ENCODE results near the gene MOB1B.

MOB1B gene

GRCh38 chr4:70914631-70915030, 12.5 kb downstream of the MOB1B start:
- no peaks in the 10 kb centered on the region for H3K9me3 ChIP-seq (ENCODE audit: insufficient read depth, low read length)
- no peak overlapping the region for H3K4me3 ChIP-seq (ENCODE audit: insufficient read length, low read depth)
- TF ChIP-seq SUZ12 (IDR thresholded peaks at IDR 0.05; ENCODE audit: extremely low read depth, insufficient read depth, insufficient read length): no peak
- no peak for TF ChIP-seq YY1 (IDR thresholded peaks at IDR 0.05; ENCODE audit: insufficient read depth, insufficient read length)
- TF ChIP-seq ZNF274 (IDR thresholded peaks at IDR 0.05; ENCODE audit: low read depth, low read length): no peak
- no peaks in the 10 kb centered on the region for H3K27me3 ChIP-seq (ENCODE audit: insufficient read depth, insufficient read length)
- H3K4me1 ChIP-seq (ENCODE audit: insufficient read depth, insufficient read length): no peaks in the 10 kb centered on the region
- no peak for DNase-seq (ENCODE audit: low read depth, low spot score)
- H3K9ac ChIP-seq (ENCODE audit: insufficient read length, low read depth): no peak overlapping the region
- no peaks in the 10 kb centered on the region for H3K36me3 ChIP-seq (ENCODE audit: insufficient read depth, insufficient read length, low read length)

- no peaks in the 10 kb centered on the region for H3K27me3 ChIP-seq (ENCODE audit: insufficient read depth, insufficient read length)
- H3K4me3 ChIP-seq (ENCODE audit: insufficient read length, low read depth): no peak overlapping the region
- no peaks in the 10 kb centered on the region for H3K36me3 ChIP-seq (ENCODE audit: insufficient read depth, insufficient read length, low read length)
- H3K9ac ChIP-seq (ENCODE audit: insufficient read length, low read depth): no peak overlapping the region
- H3K4me1 ChIP-seq (ENCODE audit: insufficient read depth, insufficient read length): no peaks in the 10 kb centered on the region
- no peak for DNase-seq (ENCODE audit: low read depth, low spot score)
- H3K9me3 ChIP-seq (ENCODE audit: insufficient read depth, low read length): no peaks in the 10 kb centered on the region
- no peak for TF ChIP-seq YY1 (IDR thresholded peaks at IDR 0.05; ENCODE audit: insufficient read depth, insufficient read length)
Observed at GRCh38 chr4:70915036-70915815, 13.1 kb downstream of the MOB1B start.

- Histone ChIP-seq H3K27me3 (ENCODE audit: insufficient read depth, insufficient read length) (no peaks in the 10 kb centered on the region), H3K36me3 (ENCODE audit: insufficient read depth, insufficient read length, low read length) (no peaks in the 10 kb centered on the region), H3K4me1 (ENCODE audit: insufficient read depth, insufficient read length) (no peaks in the 10 kb centered on the region), H3K4me3 (ENCODE audit: insufficient read length, low read depth) (no peak overlapping the region), H3K9me3 (ENCODE audit: insufficient read depth, low read length) (0 out of 2 replicates have a peak, but pooled peaks cover 5% of the 10 kb centered on the region), H3K9ac (ENCODE audit: insufficient read length, low read depth) (no peak overlapping the region)
- TF ChIP-seq ZNF274 (IDR thresholded peaks at IDR 0.05; ENCODE audit: low read depth, low read length) (no peak), YY1 (IDR thresholded peaks at IDR 0.05; ENCODE audit: insufficient read depth, insufficient read length) (no peak), SUZ12 (IDR thresholded peaks at IDR 0.05; ENCODE audit: extremely low read depth, insufficient read depth, insufficient read length) (no peak)
- DNase-seq (ENCODE audit: low read depth, low spot score): no peak
Observed at GRCh38 chr4:70915874-70916559, 13.8 kb downstream of the MOB1B start.

GRCh38 chr4:70920592-70920991, 18.4 kb downstream of the MOB1B start:
- TF ChIP-seq ZNF274 (IDR thresholded peaks at IDR 0.05; ENCODE audit: low read depth, low read length): no peak
- TF ChIP-seq YY1 (IDR thresholded peaks at IDR 0.05; ENCODE audit: insufficient read depth, insufficient read length): no peak
- TF ChIP-seq SUZ12 (IDR thresholded peaks at IDR 0.05; ENCODE audit: extremely low read depth, insufficient read depth, insufficient read length): no peak

GRCh38 chr4:70925418-70925817, 23.2 kb downstream of the MOB1B start:
- no peak for DNase-seq (ENCODE audit: low read depth, low spot score)
- Histone ChIP-seq H3K9me3 (ENCODE audit: insufficient read depth, low read length) (0 out of 2 replicates have a peak, but pooled peaks cover 6% of the 10 kb centered on the region), H3K4me3 (ENCODE audit: insufficient read length, low read depth) (no peak overlapping the region), H3K4me1 (ENCODE audit: insufficient read depth, insufficient read length) (peaks cover 6% of the 10 kb centered on the region), H3K9ac (ENCODE audit: insufficient read length, low read depth) (no peak overlapping the region), H3K36me3 (ENCODE audit: insufficient read depth, insufficient read length, low read length) (peaks cover 4% of the 10 kb centered on the region), H3K27me3 (ENCODE audit: insufficient read depth, insufficient read length) (no peaks in the 10 kb centered on the region)
- no peak for TF ChIP-seq ZNF274 (IDR thresholded peaks at IDR 0.05; ENCODE audit: low read depth, low read length)
- no peak for TF ChIP-seq SUZ12 (IDR thresholded peaks at IDR 0.05; ENCODE audit: extremely low read depth, insufficient read depth, insufficient read length)
- no peak for TF ChIP-seq YY1 (IDR thresholded peaks at IDR 0.05; ENCODE audit: insufficient read depth, insufficient read length)

More at GRCh38 chr4:70920592-70920991, 18.4 kb downstream of the MOB1B start:
- no peak overlapping the region for H3K4me3 ChIP-seq (ENCODE audit: insufficient read length, low read depth)
- H3K27me3 ChIP-seq (ENCODE audit: insufficient read depth, insufficient read length): no peaks in the 10 kb centered on the region
- H3K9ac ChIP-seq (ENCODE audit: insufficient read length, low read depth): no peak overlapping the region
- H3K36me3 ChIP-seq (ENCODE audit: insufficient read depth, insufficient read length, low read length): no peaks in the 10 kb centered on the region
- DNase-seq (ENCODE audit: low read depth, low spot score): no peak
- peaks cover 2% of the 10 kb centered on the region for H3K4me1 ChIP-seq (ENCODE audit: insufficient read depth, insufficient read length)
- 0 out of 2 replicates have a peak, but pooled peaks cover 6% of the 10 kb centered on the region for H3K9me3 ChIP-seq (ENCODE audit: insufficient read depth, low read length)

GRCh38 chr4:70925899-70926635, 23.9 kb downstream of the MOB1B start:
- Histone ChIP-seq H3K9ac (ENCODE audit: insufficient read length, low read depth) (no peak overlapping the region), H3K4me3 (ENCODE audit: insufficient read length, low read depth) (no peak overlapping the region), H3K27me3 (ENCODE audit: insufficient read depth, insufficient read length) (no peaks in the 10 kb centered on the region), H3K4me1 (ENCODE audit: insufficient read depth, insufficient read length) (peaks cover 6% of the 10 kb centered on the region), H3K36me3 (ENCODE audit: insufficient read depth, insufficient read length, low read length) (peaks cover 4% of the 10 kb centered on the region), H3K9me3 (ENCODE audit: insufficient read depth, low read length) (0 out of 2 replicates have a peak, but pooled peaks cover under 1% of the 10 kb centered on the region)
- DNase-seq (ENCODE audit: low read depth, low spot score): no peak
- no peak for TF ChIP-seq ZNF274 (IDR thresholded peaks at IDR 0.05; ENCODE audit: low read depth, low read length)
- no peak for TF ChIP-seq YY1 (IDR thresholded peaks at IDR 0.05; ENCODE audit: insufficient read depth, insufficient read length)
- no peak for TF ChIP-seq SUZ12 (IDR thresholded peaks at IDR 0.05; ENCODE audit: extremely low read depth, insufficient read depth, insufficient read length)

Measured in NT2/D1 (cell line).